WTC11 (cell line): Measurements from ENCODE around the gene DCAF15. TPM values are rescaled to one million over a fixed set of nuclear protein-coding genes. Genes with fewer than 3 reads are reported as not detected.

Source experiments
- ATAC-seq: fragments of 200-7000 bp; cut with Tn5 transposase; 2 replicates; pipeline ENCODE4 v1.10.0; 2021; ENCODE audit warnings: mild to moderate bottlenecking, moderate library complexity
- CTCF ChIA-PET: fragments of 300-600 bp; sonication (Branson Sonifier 250); formaldehyde crosslinking; loops from one replicate; lab custom pipeline; 2021; ENCODE audit warnings: antibody characterized with exemption; lab: Charles Lee
- POLR2A ChIA-PET: fragments of 350-600 bp; sonication (Branson Sonifier 250); formaldehyde crosslinking; loops from one replicate; lab custom pipeline; 2021; ENCODE audit warnings: antibody characterized with exemption; lab: Charles Lee
- DNase-seq: peaks from one replicate; pipeline ENCODE4 v3.0.0; 2021; ENCODE audit warnings: low spot score
- H3K27ac Mint-ChIP-seq: 2 replicates; pipeline ENCODE4 v1.8.0; 2021; ENCODE audit warnings: mixed read lengths
- H3K27me3 Mint-ChIP-seq: 2 replicates; pipeline ENCODE4 v1.8.0; 2021; ENCODE audit warnings: low read depth, mild to moderate bottlenecking, moderate library complexity, mixed read lengths
- H3K36me3 Mint-ChIP-seq: 2 replicates; pipeline ENCODE4 v1.8.0; 2021; ENCODE audit warnings: mixed read lengths
- H3K4me1 Mint-ChIP-seq: 2 replicates; pipeline ENCODE4 v1.8.0; 2022; ENCODE audit warnings: mixed read lengths
- H3K4me3 Mint-ChIP-seq: 2 replicates; pipeline ENCODE4 v1.8.0; 2021; ENCODE audit warnings: mild to moderate bottlenecking, moderate library complexity, mixed read lengths
- H3K9me3 Mint-ChIP-seq: 2 replicates; pipeline ENCODE4 v1.8.0; 2021; ENCODE audit warnings: mixed read lengths
- ATF1 ChIP-seq: sonication (generic); formaldehyde crosslinking; IDR thresholded peaks from 2 replicates; pipeline ENCODE4 v1.8.1; 2023; ENCODE audit warnings: mild to moderate bottlenecking, moderate library complexity, missing genetic modification reagents
- ATF2 ChIP-seq: sonication (generic); formaldehyde crosslinking; IDR thresholded peaks from 2 replicates; pipeline ENCODE4 v1.8.1; 2022; ENCODE audit warnings: low read depth, missing genetic modification reagents, borderline replicate concordance
- ATF3 ChIP-seq: sonication (generic); formaldehyde crosslinking; conservative IDR thresholded peaks from 2 replicates; pipeline ENCODE4 v1.8.1; 2022; ENCODE audit warnings: mild to moderate bottlenecking, missing genetic modification reagents
- ERG ChIP-seq: fragments of 250-450 bp; sonication (Bioruptor Pico); IDR thresholded peaks from 2 replicates; pipeline ENCODE4 v1.8.0; 2021; ENCODE audit warnings: mild to moderate bottlenecking
- ESRRA ChIP-seq: sonication (generic); formaldehyde crosslinking; IDR thresholded peaks from 2 replicates; pipeline ENCODE4 v1.8.1; 2022; ENCODE audit warnings: mild to moderate bottlenecking, missing genetic modification reagents, borderline replicate concordance
- JAZF1 ChIP-seq: fragments of 250-450 bp; sonication (Bioruptor Pico); IDR thresholded peaks from 2 replicates; pipeline ENCODE4 v1.9.0; 2021; ENCODE audit warnings: moderate library complexity, mild to moderate bottlenecking, inconsistent platforms
- MYBL2 ChIP-seq: sonication (generic); formaldehyde crosslinking; IDR thresholded peaks from 2 replicates; pipeline ENCODE4 v1.8.1; 2023; ENCODE audit warnings: mild to moderate bottlenecking, moderate library complexity, missing genetic modification reagents
- RORB ChIP-seq: fragments of 250-450 bp; sonication (Bioruptor Pico); IDR thresholded peaks from 2 replicates; pipeline ENCODE4 v1.9.0; 2021; ENCODE audit warnings: mild to moderate bottlenecking
- SP1 ChIP-seq: sonication (generic); formaldehyde crosslinking; conservative IDR thresholded peaks from 2 replicates; pipeline ENCODE4 v1.8.1; 2022; ENCODE audit warnings: missing genetic modification reagents
- TEAD4 ChIP-seq: sonication (generic); formaldehyde crosslinking; IDR thresholded peaks from 2 replicates; pipeline ENCODE4 v1.8.0; 2022; ENCODE audit warnings: mild to moderate bottlenecking, missing genetic modification reagents
- ZNF263 ChIP-seq: sonication (generic); formaldehyde crosslinking; IDR thresholded peaks from 2 replicates; pipeline ENCODE4 v1.8.1; 2022; ENCODE audit warnings: low read depth, mild to moderate bottlenecking, moderate library complexity, missing genetic modification reagents
- total RNA-seq: library from RNA; stranded (reverse); gene quantifications from 3 replicates; pipeline ENCODE4 v1.2.3, GENCODE V29; 2021
- TF ChIP-seq, protein P1 (sequence below): sonication (generic); formaldehyde crosslinking; IDR thresholded peaks from 2 replicates; pipeline ENCODE4 v1.8.1; 2022; ENCODE audit warnings: mild to moderate bottlenecking, moderate library complexity, missing genetic modification reagents
- TF ChIP-seq, protein P2 (sequence below): sonication (generic); formaldehyde crosslinking; IDR thresholded peaks from 2 replicates; pipeline ENCODE4 v1.8.1; 2022; ENCODE audit warnings: low read depth, mild to moderate bottlenecking, moderate library complexity, missing genetic modification reagents, borderline replicate concordance
- TF ChIP-seq, protein P3 (sequence below): sonication (generic); formaldehyde crosslinking; IDR thresholded peaks from 2 replicates; pipeline ENCODE4 v1.8.0; 2023; ENCODE audit warnings: missing genetic modification reagents, mild to moderate bottlenecking, borderline replicate concordance
- TF ChIP-seq, protein P4 (sequence below): sonication (generic); formaldehyde crosslinking; IDR thresholded peaks from 2 replicates; pipeline ENCODE4 v1.8.1; 2023; ENCODE audit warnings: mild to moderate bottlenecking, missing genetic modification reagents, moderate library complexity

DCAF15 gene
- total RNA-seq, 1 experiment from 2014 or later: 82.9 TPM

- Mint-ChIP-seq H3K27ac (no peak overlapping the region), H3K9me3 (no peaks in the 10 kb centered on the region), H3K36me3 (peaks cover 3% of the 10 kb centered on the region; the same call in 1 of the 2 replicates), H3K4me3 (no peak overlapping the region), H3K27me3 (no peaks in the 10 kb centered on the region; the same call in 1 of the 2 replicates), H3K4me1 (peaks cover 28% of the 10 kb centered on the region)
- ATAC-seq (no peak), DNase-seq (no peak)
- TF ChIP-seq SP1 (CRISPR knock-in tag): no peak
- no peak for TF ChIP-seq ATF2 (CRISPR knock-in tag)
- TF ChIP-seq ERG (CRISPR knock-in tag): no peak
- TF ChIP-seq, protein P1, sequence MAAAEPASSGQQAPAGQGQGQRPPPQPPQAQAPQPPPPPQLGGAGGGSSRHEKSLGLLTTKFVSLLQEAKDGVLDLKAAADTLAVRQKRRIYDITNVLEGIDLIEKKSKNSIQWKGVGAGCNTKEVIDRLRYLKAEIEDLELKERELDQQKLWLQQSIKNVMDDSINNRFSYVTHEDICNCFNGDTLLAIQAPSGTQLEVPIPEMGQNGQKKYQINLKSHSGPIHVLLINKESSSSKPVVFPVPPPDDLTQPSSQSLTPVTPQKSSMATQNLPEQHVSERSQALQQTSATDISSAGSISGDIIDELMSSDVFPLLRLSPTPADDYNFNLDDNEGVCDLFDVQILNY (CRISPR knock-in tag): no peak
- no peak for TF ChIP-seq ESRRA (CRISPR knock-in tag)
- no peak for TF ChIP-seq TEAD4 (CRISPR knock-in tag)
- TF ChIP-seq, protein P2, sequence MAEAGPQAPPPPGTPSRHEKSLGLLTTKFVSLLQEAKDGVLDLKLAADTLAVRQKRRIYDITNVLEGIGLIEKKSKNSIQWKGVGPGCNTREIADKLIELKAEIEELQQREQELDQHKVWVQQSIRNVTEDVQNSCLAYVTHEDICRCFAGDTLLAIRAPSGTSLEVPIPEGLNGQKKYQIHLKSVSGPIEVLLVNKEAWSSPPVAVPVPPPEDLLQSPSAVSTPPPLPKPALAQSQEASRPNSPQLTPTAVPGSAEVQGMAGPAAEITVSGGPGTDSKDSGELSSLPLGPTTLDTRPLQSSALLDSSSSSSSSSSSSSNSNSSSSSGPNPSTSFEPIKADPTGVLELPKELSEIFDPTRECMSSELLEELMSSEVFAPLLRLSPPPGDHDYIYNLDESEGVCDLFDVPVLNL (CRISPR knock-in tag): no peak
- TF ChIP-seq, protein P3, sequence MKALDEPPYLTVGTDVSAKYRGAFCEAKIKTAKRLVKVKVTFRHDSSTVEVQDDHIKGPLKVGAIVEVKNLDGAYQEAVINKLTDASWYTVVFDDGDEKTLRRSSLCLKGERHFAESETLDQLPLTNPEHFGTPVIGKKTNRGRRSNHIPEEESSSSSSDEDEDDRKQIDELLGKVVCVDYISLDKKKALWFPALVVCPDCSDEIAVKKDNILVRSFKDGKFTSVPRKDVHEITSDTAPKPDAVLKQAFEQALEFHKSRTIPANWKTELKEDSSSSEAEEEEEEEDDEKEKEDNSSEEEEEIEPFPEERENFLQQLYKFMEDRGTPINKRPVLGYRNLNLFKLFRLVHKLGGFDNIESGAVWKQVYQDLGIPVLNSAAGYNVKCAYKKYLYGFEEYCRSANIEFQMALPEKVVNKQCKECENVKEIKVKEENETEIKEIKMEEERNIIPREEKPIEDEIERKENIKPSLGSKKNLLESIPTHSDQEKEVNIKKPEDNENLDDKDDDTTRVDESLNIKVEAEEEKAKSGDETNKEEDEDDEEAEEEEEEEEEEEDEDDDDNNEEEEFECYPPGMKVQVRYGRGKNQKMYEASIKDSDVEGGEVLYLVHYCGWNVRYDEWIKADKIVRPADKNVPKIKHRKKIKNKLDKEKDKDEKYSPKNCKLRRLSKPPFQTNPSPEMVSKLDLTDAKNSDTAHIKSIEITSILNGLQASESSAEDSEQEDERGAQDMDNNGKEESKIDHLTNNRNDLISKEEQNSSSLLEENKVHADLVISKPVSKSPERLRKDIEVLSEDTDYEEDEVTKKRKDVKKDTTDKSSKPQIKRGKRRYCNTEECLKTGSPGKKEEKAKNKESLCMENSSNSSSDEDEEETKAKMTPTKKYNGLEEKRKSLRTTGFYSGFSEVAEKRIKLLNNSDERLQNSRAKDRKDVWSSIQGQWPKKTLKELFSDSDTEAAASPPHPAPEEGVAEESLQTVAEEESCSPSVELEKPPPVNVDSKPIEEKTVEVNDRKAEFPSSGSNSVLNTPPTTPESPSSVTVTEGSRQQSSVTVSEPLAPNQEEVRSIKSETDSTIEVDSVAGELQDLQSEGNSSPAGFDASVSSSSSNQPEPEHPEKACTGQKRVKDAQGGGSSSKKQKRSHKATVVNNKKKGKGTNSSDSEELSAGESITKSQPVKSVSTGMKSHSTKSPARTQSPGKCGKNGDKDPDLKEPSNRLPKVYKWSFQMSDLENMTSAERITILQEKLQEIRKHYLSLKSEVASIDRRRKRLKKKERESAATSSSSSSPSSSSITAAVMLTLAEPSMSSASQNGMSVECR (CRISPR knock-in tag): no peak
- no peak for TF ChIP-seq MYBL2 (CRISPR knock-in tag)
- no peak for TF ChIP-seq ATF1 (CRISPR knock-in tag)
- TF ChIP-seq JAZF1 (CRISPR knock-in tag): no peak
- no peak for TF ChIP-seq RORB (CRISPR knock-in tag)
- TF ChIP-seq ATF3 (CRISPR knock-in tag): no peak
- ChIA-PET CTCF (interaction anchor here (1.8 to 2.5 kb wide), 2 partner anchors 26 to 52 kb away, joined by 10 to 12 read pairs; partner anchors contain the start of genes IL27RA and RFX1), POLR2A (interaction anchor here (1.3 kb wide), 1 partner anchor 25 kb away, joined by 4 read pairs; no protein-coding TSS in a partner anchor)
Observed at GRCh38 chr19:13980340-13980739, 28.0 kb downstream of the DCAF15 start.

DNA sequence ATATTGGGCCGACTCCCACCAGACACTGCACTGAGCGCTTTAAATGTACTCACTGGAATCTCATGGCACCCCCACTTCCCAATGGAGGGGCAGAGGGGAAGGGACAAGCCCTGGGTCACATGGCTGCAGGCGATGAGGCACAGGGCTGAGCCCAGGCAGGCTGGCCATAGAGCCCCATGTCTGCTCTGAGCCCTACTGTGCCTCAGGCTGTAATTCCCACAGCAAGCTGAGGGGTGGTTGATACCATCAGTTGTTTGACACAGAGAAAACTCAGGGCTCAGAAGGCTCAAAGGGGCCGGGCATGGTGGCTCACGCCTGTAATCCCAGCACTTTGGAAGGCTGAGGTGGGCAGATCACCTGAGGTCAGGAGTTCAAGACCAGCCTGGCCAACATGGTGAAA is 28.7 kb downstream of the DCAF15 start:
- CTCF ChIA-PET: interaction anchor here (0.7 to 1.8 kb wide), 4 partner anchors 21 to 67 kb away, joined by 3 to 10 read pairs (median 4); partner anchors contain the start of gene IL27RA
- H3K9me3 Mint-ChIP-seq: no peaks in the 10 kb centered on the region
- no peak for DNase-seq

More for the DNA sequence above, 28.7 kb downstream of the DCAF15 start:
- POLR2A ChIA-PET: no interaction called here
- Mint-ChIP-seq H3K4me1 (peaks cover 35% of the 10 kb centered on the region), H3K36me3 (peaks cover 3% of the 10 kb centered on the region; the same call in 1 of the 2 replicates), H3K27me3 (no peaks in the 10 kb centered on the region; the same call in 1 of the 2 replicates), H3K27ac (no peak overlapping the region), H3K4me3 (no peak overlapping the region)
- TF ChIP-seq, protein P4, sequence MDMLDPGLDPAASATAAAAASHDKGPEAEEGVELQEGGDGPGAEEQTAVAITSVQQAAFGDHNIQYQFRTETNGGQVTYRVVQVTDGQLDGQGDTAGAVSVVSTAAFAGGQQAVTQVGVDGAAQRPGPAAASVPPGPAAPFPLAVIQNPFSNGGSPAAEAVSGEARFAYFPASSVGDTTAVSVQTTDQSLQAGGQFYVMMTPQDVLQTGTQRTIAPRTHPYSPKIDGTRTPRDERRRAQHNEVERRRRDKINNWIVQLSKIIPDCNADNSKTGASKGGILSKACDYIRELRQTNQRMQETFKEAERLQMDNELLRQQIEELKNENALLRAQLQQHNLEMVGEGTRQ (CRISPR knock-in tag): 0 out of 2 replicates have a peak, but pooled peaks have one; percentile 10
- TF ChIP-seq ZNF263 (CRISPR knock-in tag): no peak
- ATAC-seq: no peak
